PFSK-1 (cell line): ENCODE results near the gene TRIM8.

Experiments
- FOXP2 ChIP-seq: optimal IDR thresholded peaks from 2 replicates; pipeline ENCODE3; 2011; ENCODE audit warnings: borderline replicate concordance, control low read depth, inconsistent platforms; ENCODE audit not compliant: insufficient read depth; ENCODE audit errors: extremely low read length, extremely low read depth
- POLR2AphosphoS5 ChIP-seq: IDR thresholded peaks from 2 replicates; pipeline ENCODE4 v1.6.1; 2012; ENCODE audit warnings: low read depth, mild to moderate bottlenecking, control low read depth, low read length, moderate library complexity
- REST ChIP-seq, 2 experiments: IDR thresholded peaks; 2 replicates each; pipeline versions ENCODE4 v1.6.1 to v1.8.0; 2011 to 2012; ENCODE audit warnings: low read depth in 2 of 2, low read length in 2 of 2, control low read depth in 1 of 2, inconsistent platforms in 1 of 2, mild to moderate bottlenecking in 1 of 2, moderate library complexity in 1 of 2; ENCODE audit not compliant: insufficient read depth in 1 of 2
- SIN3A ChIP-seq: IDR thresholded peaks from 2 replicates; pipeline ENCODE4 v1.6.1; 2012; ENCODE audit warnings: mild to moderate bottlenecking, low read length, moderate library complexity, borderline replicate concordance; ENCODE audit not compliant: insufficient read depth
- TAF1 ChIP-seq: IDR thresholded peaks from 2 replicates; pipeline ENCODE4 v1.6.1; 2012; ENCODE audit warnings: low read length, control low read depth, borderline replicate concordance; ENCODE audit not compliant: insufficient read depth

TRIM8 gene

GRCh38 chr10:102656791-102657371 lies 12.6 kb downstream of the TRIM8 start:
- TF ChIP-seq SIN3A, result no peak
- TF ChIP-seq POLR2AphosphoS5, result no peak

GRCh38 chr10:102657451-102657850 lies 13.2 kb downstream of the TRIM8 start:
- TF ChIP-seq FOXP2 (no peak), SIN3A (no peak), REST (IDR thresholded peaks at IDR 0.05; ENCODE audit: insufficient read depth in 1 of 2, low read depth in 2 of 2, low read length in 2 of 2) (no peak), POLR2AphosphoS5 (no peak), TAF1 (no peak)

DNA sequence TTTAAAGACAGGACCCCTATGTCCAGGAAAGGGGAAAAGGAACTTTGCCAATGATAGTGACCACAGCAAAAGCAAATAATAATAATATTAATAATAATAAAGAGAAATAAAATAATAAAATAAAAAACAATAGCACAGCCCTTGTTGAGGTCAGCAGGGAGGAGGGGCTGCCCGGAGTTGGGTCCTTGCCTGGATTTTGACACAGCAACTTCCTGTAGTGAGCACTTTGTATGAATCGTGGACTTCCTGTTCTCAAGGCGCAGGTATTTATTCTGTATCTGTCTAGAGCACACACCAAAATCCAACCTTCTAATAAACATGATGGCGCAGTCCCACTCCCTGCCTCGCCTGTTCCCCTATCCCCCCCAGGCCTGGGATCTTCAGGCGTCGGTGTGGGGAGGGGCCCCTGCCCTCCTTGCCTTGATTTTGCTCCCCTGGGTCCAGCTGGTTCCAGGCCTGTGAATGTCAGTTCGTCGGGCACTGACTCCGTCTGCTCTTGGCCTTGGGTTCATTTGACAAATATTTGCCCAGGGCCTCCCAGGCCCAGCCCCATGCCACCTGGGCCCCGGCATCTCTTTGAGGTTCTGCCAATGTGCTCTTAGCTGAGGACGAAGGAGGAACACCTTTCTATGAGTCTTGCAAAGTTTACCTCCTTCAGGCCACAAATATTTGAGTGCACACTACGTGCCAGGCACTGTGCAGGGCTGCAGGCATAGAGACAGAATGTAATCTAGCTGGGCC lies 13.9 kb downstream of the TRIM8 start:
- TF ChIP-seq FOXP2 (no peak), TAF1 (no peak), POLR2AphosphoS5 (no peak)

- TF ChIP-seq TAF1 (no peak), POLR2AphosphoS5 (no peak), SIN3A (no peak), FOXP2 (no peak), REST (IDR thresholded peaks at IDR 0.05; ENCODE audit: insufficient read depth in 1 of 2, low read depth in 2 of 2, low read length in 2 of 2) (no peak)
Observed at GRCh38 chr10:102658802-102659201, 14.5 kb downstream of the TRIM8 start.

DNA sequence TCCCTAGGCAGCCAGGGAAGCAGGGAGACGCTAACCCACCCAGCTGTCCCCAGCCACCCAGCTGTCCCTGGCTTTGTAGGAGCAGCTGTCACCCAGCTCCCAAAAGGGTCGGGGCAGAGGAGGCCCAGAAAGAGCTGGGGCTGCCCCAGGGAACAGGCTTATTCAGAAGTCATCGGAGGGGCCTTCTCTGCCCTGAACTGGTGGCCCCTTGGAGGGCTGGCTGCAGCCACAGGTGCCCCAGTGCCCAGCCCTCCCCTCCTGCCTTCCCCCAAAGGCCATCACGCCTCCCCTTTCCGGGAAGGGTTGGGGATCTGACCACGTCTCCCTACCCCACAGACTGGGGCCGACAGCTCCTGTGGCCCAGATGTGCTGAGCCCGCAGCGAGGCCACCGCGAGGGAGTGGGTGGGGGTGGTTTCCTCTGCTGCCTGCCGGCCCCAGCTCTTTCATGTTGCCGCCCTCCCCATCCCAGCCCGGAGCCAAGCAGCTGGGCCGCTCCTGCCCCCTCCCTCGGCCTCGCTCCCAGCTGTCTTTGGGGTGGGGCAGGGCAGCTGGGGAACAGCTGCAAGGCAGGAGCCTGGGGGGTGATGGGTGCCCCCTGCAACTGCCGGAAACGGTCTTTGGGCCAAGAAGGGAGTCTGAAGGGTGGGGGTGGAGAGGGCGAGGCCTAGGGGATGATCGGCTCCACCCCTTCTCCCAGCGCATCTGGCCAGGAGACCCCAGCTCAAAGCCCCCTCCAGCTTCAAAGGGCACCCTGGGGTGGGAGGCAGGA lies 16.8 kb downstream of the TRIM8 start:
- TF ChIP-seq TAF1 (no peak), REST (IDR thresholded peaks at IDR 0.05; ENCODE audit: insufficient read depth in 1 of 2, low read depth in 2 of 2, low read length in 2 of 2) (no peak), FOXP2 (no peak), SIN3A (no peak), POLR2AphosphoS5 (no peak)
